OCI-LY1 (cell line): ENCODE measurements around the gene TEPSIN.

ENCODE experiments used
- EZH2 ChIP-seq: fragments of 200-600 bp; sonication (generic), shearing (Covaris generic); IDR thresholded peaks from 2 replicates; pipeline ENCODE4 v1.8.0; 2017; ENCODE audit warnings: borderline replicate concordance, mixed run types, mild to moderate bottlenecking, antibody characterized with exemption, low read length, moderate library complexity, mixed read lengths
- TF ChIP-seq, protein P1 (sequence below): fragments of 200-600 bp; sonication (generic), shearing (Covaris generic); IDR thresholded peaks from 2 replicates; pipeline ENCODE4 v1.5.1; 2017; ENCODE audit warnings: mild to moderate bottlenecking, antibody characterized with exemption, low read length, moderate library complexity, mixed read lengths

DNA sequence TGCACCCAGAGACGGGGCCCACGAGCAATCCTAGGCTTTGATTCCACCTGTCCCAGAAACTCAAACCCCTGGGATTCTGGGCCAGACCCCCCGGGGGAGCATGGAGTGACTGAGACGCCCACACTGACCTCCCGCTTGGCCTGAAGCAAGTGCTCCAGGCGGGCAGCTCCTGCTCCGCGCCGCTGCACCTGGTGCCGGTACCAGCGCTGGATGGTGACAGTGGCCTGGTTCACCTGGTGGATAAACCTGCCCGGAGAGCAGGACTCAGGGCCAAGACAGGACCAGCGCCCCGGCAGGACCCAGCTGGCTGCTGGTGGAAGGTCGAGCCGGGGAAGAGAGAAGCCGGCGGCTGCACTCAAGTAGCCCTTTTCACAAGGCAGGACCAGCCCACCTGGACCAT is 38.7 kb downstream of the TEPSIN start:
- TF ChIP-seq, protein P1, sequence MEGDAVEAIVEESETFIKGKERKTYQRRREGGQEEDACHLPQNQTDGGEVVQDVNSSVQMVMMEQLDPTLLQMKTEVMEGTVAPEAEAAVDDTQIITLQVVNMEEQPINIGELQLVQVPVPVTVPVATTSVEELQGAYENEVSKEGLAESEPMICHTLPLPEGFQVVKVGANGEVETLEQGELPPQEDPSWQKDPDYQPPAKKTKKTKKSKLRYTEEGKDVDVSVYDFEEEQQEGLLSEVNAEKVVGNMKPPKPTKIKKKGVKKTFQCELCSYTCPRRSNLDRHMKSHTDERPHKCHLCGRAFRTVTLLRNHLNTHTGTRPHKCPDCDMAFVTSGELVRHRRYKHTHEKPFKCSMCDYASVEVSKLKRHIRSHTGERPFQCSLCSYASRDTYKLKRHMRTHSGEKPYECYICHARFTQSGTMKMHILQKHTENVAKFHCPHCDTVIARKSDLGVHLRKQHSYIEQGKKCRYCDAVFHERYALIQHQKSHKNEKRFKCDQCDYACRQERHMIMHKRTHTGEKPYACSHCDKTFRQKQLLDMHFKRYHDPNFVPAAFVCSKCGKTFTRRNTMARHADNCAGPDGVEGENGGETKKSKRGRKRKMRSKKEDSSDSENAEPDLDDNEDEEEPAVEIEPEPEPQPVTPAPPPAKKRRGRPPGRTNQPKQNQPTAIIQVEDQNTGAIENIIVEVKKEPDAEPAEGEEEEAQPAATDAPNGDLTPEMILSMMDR: no peak
- TF ChIP-seq EZH2: no peak
